ENCODE results near the gene C19orf38.
A peak's percentile ranks its signal among the peaks of the same experiment; 100 is the strongest.
"Not testable (repeated sequence)": the region's sequence is repeated elsewhere in the genome, so short reads cannot be mapped to it uniquely, and the experiment has no call there.

C19orf38 gene

GRCh38 chr19:10842788-10843187 is 5.4 kb upstream of the C19orf38 start:
- TF ChIP-seq CTCF (conservative IDR thresholded peaks at IDR 0.05) = no peak
- no peak for TF ChIP-seq ZFX (IDR thresholded peaks at IDR 0.05)

GRCh38 chr19:10846500-10847202 is 1.6 kb upstream of the C19orf38 start:
- no peak for TF ChIP-seq ZFX (IDR thresholded peaks at IDR 0.05)
- no peak for TF ChIP-seq CTCF (conservative IDR thresholded peaks at IDR 0.05)
- no peak overlapping the region for H3K27ac ChIP-seq

More at GRCh38 chr19:10842788-10843187, 5.4 kb upstream of the C19orf38 start:
- no peak overlapping the region for H3K27ac ChIP-seq

GRCh38 chr19:10850631-10851030 is 2.4 kb downstream of the C19orf38 start:
- TF ChIP-seq CTCF (conservative IDR thresholded peaks at IDR 0.05) = no peak
- TF ChIP-seq ZFX (IDR thresholded peaks at IDR 0.05) = no peak
- H3K27ac ChIP-seq = no peak overlapping the region

GRCh38 chr19:10852098-10852800 is 4.0 kb downstream of the C19orf38 start:
- H3K27ac ChIP-seq = no peak overlapping the region

GRCh38 chr19:10852941-10853340 is 4.7 kb downstream of the C19orf38 start:
- no peak overlapping the region for H3K27ac ChIP-seq
- TF ChIP-seq CTCF (conservative IDR thresholded peaks at IDR 0.05) (no peak), ZFX (IDR thresholded peaks at IDR 0.05) (no peak)

More at GRCh38 chr19:10852098-10852800, 4.0 kb downstream of the C19orf38 start:
- TF ChIP-seq CTCF (conservative IDR thresholded peaks at IDR 0.05) (no peak), ZFX (IDR thresholded peaks at IDR 0.05) (no peak)

- TF ChIP-seq ZFX (IDR thresholded peaks at IDR 0.05) = no peak
- H3K27ac ChIP-seq = no peak overlapping the region
These were observed 6.3 kb downstream of the C19orf38 start for GRCh38 chr19:10854350-10855089.

- TF ChIP-seq CTCF (conservative IDR thresholded peaks at IDR 0.05) = peak; percentile 73; the same call in 1 of the 2 replicates
- no peak for TF ChIP-seq ZFX (IDR thresholded peaks at IDR 0.05)
- H3K27ac ChIP-seq = no peak overlapping the region
These were observed 7.8 kb downstream of the C19orf38 start for GRCh38 chr19:10855879-10856522.

- H3K27ac ChIP-seq = not testable (repeated sequence)
These were observed 8.7 kb downstream of the C19orf38 start for GRCh38 chr19:10856899-10857298.
